ENCODE data around the gene NUDT19. TPM values are rescaled to one million over a fixed set of nuclear protein-coding genes. Genes with fewer than 3 reads are reported as not detected.

The NUDT19 gene
- total RNA-seq, 1 experiment from 2014 or later: 33.4 TPM

DNA sequence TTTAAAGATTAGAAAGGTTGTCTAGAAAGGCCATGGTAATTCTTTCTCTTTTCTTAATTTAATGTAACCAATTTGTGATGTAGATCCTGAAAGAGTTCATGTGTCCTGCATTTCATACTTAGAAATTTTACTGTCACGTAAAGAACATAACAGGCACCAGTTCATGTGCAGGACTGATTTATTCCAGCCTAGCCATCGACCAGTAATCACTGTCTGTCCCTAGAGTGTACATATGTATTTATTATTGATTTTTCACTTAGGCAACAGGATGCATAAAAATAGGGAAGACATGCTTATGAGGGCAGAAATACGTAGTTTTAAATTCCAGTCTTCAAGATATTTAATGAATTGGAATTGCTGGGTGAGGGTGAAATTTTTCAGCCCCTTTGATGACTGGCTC, 65.6 kb downstream of the NUDT19 start:
- TF ChIP-seq, protein P1, sequence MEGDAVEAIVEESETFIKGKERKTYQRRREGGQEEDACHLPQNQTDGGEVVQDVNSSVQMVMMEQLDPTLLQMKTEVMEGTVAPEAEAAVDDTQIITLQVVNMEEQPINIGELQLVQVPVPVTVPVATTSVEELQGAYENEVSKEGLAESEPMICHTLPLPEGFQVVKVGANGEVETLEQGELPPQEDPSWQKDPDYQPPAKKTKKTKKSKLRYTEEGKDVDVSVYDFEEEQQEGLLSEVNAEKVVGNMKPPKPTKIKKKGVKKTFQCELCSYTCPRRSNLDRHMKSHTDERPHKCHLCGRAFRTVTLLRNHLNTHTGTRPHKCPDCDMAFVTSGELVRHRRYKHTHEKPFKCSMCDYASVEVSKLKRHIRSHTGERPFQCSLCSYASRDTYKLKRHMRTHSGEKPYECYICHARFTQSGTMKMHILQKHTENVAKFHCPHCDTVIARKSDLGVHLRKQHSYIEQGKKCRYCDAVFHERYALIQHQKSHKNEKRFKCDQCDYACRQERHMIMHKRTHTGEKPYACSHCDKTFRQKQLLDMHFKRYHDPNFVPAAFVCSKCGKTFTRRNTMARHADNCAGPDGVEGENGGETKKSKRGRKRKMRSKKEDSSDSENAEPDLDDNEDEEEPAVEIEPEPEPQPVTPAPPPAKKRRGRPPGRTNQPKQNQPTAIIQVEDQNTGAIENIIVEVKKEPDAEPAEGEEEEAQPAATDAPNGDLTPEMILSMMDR (IDR thresholded peaks at IDR 0.05; ENCODE audit: unreplicated experiment): no peak
- intact Hi-C loops (cut with micrococcal nuclease): no loop called here
- Mint-ChIP-seq H3K4me3 (ENCODE audit: unreplicated experiment) (no peak overlapping the region), H3K27me3 (ENCODE audit: insufficient read depth, unreplicated experiment) (no peaks in the 10 kb centered on the region), H3K9me3 (ENCODE audit: unreplicated experiment) (no peaks in the 10 kb centered on the region), H3K36me3 (ENCODE audit: insufficient read depth, unreplicated experiment) (no peaks in the 10 kb centered on the region), H3K27ac (ENCODE audit: low read depth, unreplicated experiment) (no peak overlapping the region), H3K4me1 (ENCODE audit: insufficient read depth, unreplicated experiment) (no peaks in the 10 kb centered on the region)
- CTCF ChIA-PET: no interaction called here
- no TSS peak for BruUV-seq (replicated peaks)
- POLR2A ChIA-PET: no interaction called here
- DNase-seq (ENCODE audit: unreplicated experiment): no peak

Other genes starting within 250 kb of the NUDT19 start
- 261 and 290 TPM in 2 replicates for gene PDCD5, start 110.6 kb upstream of the NUDT19 start, total RNA-seq (2022)
- 28.4 and 30.1 TPM in 2 replicates for gene ANKRD27, start 16.6 kb upstream of the NUDT19 start, total RNA-seq (2022)
- gene RGS9BP, start 16.0 kb upstream of the NUDT19 start, total RNA-seq (2022): 0.16 and 0.69 TPM in 2 replicates
- gene TDRD12, start 27.9 kb downstream of the NUDT19 start, total RNA-seq (2022): 0.14 and 0.20 TPM in 2 replicates
- not detected in 2 replicates for gene SLC7A9, start 177.9 kb downstream of the NUDT19 start, total RNA-seq (2022)

All from MCF 10A (cell line).